NCI-H2196 (cell line): ENCODE data around the gene VTN.
A peak's percentile ranks its signal among the peaks of the same experiment; 100 is the strongest.
"Not testable (repeated sequence)": the region's sequence is repeated elsewhere in the genome, so short reads cannot be mapped to it uniquely, and the experiment has no call there.

Experiments used
- DNase-seq: peaks from one replicate; lab custom pipeline; 2025; ENCODE audit not compliant: unreplicated experiment; lab: John Stamatoyannopoulos, UW

The VTN gene

DNA sequence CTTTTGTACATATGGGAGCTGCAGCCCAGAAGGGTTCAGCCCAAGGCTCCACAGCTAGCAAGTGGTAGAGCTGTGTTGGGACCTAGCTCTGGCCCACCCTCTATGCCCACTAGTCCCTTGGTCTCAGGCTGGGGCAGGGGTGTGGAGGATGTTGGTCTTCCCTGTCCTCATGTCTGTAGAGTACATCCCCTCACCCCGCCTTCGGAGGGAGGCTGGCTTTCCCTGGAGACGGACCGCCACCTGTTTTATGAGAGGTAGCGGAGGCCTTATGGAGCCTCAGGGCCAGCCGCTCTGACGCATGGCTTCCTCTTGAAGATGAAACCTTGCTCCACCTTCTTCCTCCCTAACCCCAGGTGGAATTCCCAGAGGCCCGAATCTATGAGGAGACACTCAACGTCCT lies 26.1 kb downstream of the VTN start:
- DNase-seq = no peak

DNA sequence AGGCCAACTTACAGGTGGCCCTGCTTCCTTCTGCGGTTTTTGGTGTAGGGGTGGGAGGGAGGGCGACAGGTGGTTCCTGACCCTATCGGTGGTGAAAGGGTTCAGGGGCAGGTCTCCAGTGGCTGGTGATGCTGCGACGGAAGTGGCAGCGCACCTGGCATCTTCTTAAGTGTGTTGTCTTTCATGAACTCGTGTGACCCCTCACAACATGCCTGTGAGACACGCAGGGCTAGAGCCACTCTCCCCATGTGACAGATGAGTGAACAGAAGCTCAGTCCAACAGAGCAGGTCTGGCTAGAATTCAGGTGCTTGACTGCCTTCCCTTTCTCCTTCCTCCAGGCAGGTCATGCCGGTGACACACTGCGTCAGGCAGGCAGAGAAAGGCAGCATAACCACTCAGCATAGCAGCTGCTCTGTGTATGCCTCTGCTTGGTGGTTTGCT lies 26.6 kb downstream of the VTN start:
- peak; percentile 18 for DNase-seq

DNA sequence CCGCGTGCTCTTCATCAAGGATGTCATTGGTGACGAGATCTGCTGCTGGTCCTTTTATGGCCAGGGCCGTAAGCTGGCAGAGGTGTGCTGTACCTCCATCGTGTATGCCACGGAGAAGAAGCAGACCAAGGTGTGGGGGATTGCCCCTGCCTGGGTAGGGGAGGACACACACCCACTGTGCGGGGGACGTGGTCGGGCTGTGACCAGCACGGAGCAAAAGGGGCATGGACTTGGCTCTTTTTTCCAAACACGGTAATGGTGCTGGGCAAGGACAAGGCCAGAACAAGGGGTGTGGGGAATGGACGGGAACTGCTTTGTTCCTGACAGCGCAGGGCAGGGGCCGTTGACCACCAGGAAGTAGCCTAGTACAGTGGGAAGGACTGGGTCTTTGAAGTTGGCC lies 27.8 kb downstream of the VTN start:
- DNase-seq = no peak

DNA sequence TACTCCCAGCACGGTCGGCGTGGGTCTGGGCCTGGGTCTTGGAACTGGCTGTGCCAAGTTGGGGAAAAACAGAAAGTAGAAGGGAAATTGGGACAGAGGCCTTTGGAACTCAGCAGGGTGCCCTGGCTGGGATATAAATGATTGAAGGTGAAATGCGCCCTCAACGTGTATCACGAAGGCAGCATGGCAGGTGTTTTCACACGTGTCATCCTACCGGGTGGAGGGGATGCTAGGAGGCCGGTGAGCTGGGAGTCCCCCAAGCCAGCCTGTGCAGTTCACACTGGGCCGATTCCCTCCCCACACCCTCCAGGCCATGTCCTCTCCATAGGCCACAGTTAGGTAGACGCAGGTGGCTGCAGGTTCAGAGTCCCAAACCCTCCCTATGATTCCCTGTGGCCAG lies 28.6 kb downstream of the VTN start:
- no peak for DNase-seq

DNA sequence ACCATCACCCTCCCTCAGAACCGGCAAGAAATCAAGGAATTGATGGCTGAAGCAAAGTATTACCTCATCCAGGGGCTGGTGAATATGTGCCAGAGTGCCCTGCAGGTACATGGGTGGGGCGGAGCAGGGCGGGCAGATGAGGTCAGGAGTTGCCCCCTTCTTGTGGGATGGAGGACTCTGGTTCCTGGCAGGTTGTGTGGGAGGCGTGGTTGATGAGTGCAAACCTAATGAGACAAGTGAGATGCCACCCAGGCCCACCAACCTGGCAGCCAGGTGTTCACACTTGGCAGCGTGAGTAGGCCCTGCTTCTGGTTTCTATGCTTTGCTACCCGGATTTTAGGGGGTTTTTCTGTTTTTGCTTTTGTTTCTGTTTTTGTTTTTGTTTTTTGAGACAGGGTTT lies 29.7 kb downstream of the VTN start:
- no peak for DNase-seq

DNA sequence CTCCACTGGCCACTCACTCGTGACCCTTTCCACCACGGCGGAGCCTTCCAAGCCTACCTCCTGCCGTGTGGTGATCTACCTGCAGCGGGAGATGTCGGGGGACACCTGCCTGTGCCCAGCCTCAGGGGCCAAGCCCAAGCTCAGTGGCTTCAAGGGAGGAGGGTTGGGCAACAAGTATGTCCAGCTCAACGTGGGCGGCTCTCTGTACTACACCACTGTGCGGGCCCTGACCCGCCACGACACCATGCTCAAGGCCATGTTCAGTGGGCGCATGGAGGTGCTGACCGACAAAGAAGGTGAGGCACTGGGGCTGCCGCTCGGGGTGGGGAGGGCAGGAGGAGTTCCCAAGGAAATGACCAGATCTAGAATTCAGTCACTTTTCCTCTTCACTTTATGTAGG lies 30.7 kb downstream of the VTN start:
- no peak for DNase-seq

DNA sequence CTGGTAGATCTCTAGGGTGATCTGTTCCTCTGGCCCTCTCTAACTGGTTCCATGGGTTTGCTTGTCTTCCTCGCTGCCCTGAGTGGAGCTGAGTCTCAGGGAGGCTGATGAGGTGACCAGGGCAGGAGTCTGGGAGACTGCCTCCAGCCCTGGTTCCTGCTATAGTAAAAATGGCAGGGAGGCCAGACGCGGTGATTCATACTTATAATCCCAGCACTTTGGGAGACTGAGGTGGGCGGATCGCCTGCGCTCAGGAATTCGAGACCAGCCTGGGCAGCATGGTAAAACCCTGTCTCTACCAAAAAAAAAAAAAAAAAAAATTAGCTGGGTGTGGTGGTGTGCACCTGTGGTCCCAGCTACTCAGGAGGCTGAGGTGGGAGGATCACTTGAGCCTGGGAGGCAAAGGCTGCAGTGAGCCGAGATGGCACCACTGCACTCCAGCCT lies 31.3 kb downstream of the VTN start:
- DNase-seq = not testable (repeated sequence)

DNA sequence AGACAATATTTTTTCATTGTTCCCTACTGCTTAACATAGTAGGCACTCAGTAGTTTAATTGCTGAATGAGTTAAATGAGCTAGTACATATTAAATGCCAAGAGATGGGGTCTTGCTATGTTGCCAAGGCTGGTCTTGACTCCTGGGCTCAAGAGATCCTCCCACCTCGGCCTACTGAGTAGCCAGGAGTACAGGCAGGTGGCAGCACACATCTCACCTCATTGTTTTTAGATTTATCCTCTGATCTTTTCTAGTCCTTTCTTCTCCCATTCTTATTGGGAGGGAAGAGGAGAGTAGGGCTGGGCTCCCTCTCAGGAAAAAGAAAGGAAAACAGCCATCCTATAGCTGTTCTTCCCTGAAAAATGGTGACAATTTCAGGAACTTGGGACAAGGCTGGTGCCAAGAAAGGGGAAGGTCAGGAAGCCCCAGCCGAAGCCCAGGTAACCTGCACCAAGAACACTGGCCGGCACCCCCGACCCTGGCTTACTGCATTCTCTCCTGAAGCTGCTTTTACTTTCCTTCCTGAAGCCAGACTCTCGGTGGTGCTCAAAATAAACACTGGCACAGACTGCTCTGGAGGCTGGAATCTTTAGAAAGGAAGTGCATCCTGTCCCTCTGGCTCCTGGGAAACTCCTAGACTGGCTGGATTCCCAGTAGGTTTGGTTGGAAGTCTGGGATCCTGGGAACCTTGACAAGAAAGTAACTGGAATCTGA lies 31.9 kb downstream of the VTN start:
- no peak for DNase-seq

DNA sequence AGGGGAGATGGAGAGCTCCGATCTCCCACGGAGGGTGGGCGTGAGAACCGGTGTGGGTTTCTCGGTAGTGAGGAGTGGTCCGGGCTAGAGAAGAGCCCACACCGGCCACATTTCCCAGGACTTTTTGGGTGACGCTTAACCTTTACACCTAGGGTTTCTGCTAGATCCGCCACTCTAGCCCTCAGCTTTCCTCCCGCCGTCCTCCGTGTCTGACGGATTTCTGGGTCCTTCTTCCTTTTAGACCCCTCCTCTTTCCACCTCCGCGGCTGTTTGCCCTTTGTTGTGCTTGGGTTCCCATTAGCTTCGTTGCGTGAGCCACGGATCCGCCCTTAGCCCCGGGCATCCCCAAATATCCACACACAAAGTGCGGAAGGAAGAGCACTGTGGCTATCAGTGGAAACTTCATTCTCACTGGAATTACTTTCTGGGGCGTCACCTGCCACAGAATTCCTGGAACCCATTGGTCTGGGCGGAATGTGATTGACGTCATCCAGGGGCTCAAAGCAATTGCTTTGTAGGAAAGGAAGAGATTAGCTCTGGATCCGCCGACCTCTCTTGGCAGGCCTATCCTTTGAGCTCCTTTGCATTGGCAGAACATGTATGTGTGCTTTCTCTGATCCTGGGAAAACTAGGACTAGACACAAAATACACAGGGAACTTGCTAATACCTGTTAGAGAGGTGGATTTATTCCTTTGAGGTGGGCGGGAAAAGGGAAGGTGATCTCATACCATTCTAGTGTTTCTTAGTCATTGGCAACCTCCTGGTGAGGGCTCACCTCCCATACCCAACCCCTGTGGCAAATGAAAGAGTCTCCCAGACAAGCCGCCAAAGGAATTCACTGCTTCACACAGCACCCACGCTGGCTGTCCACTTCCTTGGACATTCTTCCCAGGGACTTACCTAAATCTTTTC lies 33.9 kb downstream of the VTN start:
- DNase-seq = peak; percentile 14

DNA sequence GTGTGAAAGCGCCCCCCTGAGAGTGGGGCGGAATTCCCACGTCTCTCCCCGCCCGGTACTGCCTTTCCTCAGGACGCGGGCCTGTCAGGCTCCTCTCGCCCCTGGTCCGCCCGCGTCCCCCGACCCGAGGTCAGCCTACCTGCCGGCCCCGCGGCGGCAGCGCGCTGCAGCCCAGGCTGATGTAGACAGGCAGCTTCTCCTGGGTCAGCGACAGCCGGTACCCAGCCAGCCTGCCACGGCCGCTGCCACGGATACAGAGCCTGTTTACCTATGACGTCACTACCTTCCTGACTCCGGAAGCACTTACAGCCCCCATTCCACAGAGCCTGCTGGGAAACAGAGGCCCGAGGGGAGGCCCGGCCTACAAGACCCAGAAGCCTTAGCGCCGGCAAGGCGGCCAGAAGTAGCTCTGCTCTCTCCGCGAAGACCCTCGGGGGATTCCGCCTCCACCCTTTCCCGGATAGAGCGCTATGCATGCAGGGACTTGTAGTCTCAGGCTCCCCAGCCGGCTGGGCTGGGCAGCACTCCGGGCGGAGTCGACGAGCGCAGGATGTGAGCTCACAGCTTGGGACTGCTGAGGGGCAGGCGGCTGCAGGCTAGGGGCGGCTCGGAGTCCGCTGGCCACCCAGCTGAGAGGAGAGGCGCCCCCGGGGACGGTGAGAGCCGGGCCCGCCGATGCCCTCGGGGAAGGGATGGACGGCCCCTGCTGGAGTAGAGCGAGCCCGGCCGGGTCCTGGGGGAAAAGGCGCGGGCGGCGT lies 34.7 kb downstream of the VTN start, which contains the start of the genes IFT20 and TNFAIP1:
IFT20 (minus strand) TSS at position 272 of the 758 bp plus-strand sequence. CDS start 3,487 bp downstream, outside the sequence.
TNFAIP1 (plus strand) TSS at position 561 of the 758 bp plus-strand sequence. CDS start 3,761 bp downstream, outside the sequence.
- DNase-seq = peak; percentile 92

DNA sequence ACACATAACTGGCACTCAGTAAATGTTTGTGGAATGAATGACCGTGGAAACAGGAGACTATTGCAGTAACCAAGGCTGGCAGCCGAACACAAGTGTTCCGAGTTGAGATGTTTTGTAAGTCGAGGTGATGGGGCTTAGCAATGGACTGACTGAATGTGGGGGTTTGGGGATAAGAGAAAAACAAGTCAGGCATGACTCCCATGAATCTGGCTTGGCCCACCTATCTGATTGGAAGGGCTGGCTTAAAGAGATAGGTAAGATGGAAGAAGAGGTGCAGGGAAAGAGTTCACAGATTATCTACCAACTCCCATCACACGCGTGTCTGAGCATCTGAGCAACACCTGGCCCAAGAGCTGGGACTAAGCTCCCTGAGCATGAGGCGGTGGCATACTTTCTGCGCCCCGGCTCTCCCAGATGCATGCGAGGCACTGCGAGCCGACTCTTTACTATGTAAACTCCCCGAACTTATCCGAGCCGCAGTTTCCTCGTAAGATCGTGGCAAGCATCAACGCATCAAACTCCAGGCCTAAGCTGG lies 35.4 kb downstream of the VTN start:
- DNase-seq = no peak

DNA sequence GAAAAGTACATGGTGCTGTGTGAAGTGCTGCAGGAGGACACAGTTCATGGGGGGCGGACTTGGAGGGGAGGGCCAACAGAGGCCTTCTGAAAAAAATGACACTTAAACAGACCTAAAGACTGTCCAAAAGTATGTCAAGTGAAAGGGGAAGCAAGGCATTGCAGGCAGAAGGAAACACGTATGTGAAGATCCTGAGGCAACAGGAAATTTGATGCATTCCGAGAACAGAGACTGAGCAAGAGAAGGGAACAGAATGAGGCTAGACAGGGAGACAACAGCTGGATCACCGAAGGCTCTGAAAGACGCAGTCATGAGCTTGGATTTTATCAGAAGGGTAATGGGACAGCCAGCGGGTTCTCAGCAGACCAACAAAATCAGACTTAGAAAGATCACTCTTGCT lies 35.9 kb downstream of the VTN start:
- no peak for DNase-seq

DNA sequence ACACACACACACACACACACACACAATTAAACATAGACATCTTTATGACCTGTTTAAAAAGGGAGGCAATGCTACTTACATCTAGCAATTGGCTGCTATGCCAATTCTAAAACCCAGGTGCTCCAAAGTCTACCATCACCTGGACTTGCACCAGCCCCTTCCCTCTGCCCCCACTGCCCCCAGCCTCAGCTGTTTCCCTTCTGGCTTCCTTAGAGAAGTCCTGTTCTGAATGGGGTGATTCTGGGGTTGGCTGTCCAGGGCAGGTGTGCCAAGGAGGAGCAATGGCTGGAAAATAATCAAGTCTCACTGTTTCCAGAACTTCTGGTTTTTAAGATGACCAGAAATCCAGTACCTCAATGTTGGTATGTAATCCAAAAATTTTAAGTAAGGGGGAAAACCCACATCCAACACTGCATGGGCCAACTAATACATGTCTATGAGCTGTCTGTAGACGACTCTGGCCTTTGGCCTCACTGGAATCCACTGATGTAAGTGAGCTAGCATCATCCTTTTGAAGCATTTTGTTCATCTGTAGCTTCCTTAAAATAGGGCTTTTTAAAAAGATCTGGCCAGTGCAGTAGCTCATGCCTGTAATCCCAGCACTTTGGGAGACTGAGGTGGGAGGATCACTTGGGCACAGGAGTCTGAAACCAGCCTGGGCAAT lies 36.9 kb downstream of the VTN start:
- no peak for DNase-seq

DNA sequence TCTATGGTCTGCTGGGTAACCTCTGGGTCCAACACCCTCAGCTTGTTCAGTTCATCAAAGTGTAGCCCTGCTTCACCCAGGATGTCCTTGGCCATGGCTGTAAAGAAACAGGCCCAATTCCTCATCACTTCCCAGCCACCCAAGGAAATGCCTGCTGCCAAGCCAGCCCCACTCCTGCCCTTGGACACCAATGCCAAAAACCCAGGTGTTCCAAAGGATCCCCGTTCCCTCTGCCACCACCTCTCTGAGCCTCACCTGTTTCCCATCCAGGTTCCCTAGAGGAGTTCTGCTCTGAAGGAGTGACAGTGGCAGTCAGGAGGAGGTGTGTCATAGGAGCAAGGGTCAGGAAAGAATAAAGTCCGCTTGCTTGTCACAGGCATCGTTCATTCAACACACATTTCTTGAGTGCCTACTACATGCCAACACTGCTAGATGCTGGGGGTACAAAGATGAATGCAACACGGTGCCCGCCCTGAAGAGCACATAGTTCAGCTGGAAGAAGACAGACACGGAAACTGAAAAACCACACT lies 38.2 kb downstream of the VTN start:
- no peak for DNase-seq

DNA sequence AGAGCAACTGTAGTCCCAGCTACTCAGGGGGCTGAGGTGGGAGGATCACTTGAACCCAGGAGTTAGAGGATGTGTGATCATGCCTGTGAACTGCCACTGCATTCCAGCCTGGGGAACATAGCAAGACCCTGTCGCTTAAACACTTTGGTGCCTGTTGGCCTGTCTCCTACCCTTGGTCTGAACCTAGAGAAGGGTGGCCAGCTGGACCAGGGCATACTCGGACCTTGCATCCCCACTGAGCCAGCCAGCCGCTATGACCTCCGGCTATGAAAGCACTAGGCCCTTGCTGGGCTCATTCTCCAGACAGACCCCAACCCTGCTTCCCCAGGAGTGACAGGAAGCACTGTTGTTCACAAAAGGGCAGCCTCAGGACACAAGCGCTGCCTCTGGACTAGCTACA lies 39.4 kb downstream of the VTN start:
- DNase-seq = no peak

DNA sequence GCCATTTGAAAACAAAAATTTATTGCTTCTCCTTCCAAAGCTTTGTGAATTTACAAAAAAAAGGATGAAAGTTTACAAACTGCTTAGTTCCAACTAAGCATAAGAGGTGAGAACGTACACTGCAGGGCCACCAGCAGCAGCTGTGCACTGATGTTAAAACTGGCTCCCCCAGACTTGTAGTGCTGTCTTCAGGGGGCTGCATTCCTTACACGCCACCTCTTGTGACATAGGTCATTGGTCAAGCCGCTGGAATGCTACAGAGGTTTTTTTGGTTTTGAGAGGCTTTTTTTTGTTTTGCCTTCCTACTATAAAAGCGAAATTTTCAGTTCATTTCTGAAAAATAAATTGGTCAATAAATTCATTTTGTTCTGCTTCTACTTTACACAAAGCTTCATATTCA lies 41.8 kb downstream of the VTN start:
- DNase-seq = no peak

DNA sequence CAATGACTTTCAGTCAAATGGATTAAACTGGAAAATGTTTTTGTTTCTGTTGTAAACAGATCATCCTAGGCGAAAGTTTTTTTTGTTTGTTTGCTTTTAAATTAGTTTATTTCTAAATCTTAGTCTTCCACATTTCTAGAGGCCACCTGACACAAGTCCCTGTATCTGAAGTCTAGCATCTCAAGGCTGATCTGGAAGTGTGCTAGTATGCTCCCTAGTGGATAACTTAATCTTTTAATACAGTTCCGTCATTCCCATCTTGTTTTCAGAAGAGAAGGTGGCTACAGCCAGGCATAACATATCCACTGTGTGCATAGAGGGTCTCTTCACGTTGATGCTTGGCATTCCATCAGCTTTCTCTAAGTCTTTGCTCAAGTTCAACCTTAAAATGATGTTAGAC lies 42.4 kb downstream of the VTN start:
- DNase-seq = no peak

DNA sequence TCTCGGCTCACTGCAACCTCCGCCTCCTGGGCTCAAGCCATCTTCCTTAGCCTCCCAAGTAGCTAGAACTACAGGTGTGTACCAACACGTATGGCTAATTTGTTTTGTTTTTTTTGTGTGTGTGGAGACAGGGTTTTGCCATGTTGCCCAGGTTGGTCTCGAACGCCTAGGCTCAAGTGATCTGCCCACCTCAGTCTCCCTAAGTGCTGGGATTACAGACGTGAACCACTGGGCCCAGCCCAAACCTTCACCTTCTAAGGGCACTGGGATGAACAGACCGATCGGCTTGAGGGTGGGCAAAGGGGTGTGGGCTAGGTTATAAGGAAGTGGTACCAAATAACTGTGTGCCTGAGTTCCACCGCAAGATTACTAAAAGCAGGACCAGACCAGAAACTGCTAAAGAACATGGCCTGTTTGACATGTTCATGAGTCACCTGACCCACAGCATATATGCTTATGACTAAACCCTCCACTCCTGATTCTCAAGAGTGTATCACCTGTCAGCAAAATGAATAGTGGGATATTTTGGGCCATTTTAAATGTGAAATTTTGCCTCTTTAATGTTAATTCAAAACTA lies 43.0 kb downstream of the VTN start:
- DNase-seq = no peak

DNA sequence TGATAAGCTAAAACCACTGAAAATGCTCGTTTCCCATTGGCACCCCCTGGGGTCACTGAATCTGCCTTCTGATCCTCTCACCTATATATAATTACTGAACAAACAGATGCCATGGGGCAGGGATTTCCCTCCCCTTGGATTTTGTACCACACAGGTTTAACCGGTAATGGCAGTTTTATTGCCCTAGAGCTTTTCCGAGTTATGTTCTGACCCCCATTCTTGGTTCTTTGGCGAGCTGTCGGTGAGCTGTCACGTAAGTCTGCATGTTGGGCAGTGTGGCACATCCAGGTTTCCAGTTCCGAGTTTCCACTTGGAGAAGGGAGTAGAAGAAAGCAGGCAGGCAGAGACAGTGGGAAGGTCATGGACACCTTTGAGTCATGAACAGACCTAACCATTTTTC lies 44.0 kb downstream of the VTN start:
- no peak for DNase-seq

DNA sequence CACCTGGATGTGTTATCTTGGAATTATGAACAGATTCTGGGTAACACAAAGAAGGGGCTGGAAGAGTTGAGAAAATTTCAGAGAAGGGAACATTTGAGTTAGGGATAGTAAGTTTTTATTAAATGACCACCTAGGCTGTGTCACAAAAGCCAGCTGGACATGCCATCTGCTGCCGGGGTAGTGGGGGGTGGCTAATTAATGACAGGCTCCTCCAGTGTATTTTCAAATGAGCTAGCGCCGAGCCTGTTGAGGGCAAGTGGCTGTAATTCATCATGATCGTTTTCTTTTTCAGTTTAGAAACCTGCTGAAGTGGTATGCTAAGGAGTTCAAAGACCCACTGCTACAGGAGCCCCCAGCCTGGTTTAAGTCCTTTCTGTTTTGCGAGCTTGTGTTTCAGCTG lies 44.9 kb downstream of the VTN start:
- DNase-seq = no peak
